ENCODE results near the gene PTGDR.

Gene PTGDR

GRCh38 chr14:52241087-52241793 lies 26.3 kb upstream of the PTGDR start:
- Histone ChIP-seq H3K27ac (ENCODE audit: low read depth, low read length) (no peak overlapping the region), H3K4me3 (ENCODE audit: low read length) (no peak overlapping the region), H3K9ac (ENCODE audit: low read depth, low read length) (no peak overlapping the region), H3K36me3 (ENCODE audit: insufficient read depth, low read length) (no peaks in the 10 kb centered on the region), H3K4me1 (ENCODE audit: insufficient read depth, low read length) (no peaks in the 10 kb centered on the region), H3K27me3 (ENCODE audit: insufficient read depth, low read length) (no peaks in the 10 kb centered on the region), H3K9me3 (ENCODE audit: insufficient read depth, low read depth, low read length) (no peaks in the 10 kb centered on the region)
- WGBS: 92% methylated on average over 5 of the region's 5 CpGs

DNA sequence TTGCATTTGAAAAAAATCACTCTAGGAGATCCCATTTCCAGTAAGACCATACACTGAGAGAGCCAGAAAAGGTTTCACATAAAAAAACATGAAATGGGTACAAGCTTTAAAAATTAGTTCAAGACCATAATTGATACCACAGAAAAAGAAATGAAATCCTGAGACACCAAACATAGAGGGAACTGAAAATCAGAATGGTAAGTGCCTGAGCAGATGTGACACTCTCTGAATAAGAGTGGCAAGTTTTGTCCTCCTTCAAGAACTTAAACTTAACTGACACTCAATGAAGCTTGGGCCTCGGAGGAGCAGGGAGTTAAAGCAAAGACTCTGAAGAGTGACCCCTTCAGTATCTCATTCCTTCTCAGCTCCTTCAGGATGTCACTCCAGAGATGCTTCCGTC lies 23.2 kb upstream of the PTGDR start:
- H3K9ac ChIP-seq (ENCODE audit: low read depth, low read length): no peak overlapping the region

DNA sequence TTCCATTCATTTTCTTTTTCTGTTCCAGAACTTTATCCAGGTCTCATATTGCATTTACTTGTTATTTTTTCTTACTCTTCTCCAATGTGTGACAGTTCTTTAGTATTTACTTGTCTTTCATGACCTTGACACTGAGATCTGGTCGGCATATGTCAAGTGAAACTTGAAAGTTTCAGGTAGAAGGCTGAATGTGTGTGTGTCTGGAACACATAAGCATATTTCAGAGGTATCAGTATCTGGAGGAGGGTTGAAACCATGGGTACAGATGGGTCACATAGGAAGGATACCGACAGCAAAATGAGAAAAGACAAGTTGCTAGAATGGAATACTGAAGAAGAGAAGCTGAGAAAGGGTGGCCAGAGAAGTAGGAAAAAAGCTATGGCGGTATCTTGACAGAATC lies 22.5 kb upstream of the PTGDR start:
- Histone ChIP-seq H3K27me3 (ENCODE audit: insufficient read depth, low read length) (no peaks in the 10 kb centered on the region), H3K4me1 (ENCODE audit: insufficient read depth, low read length) (no peaks in the 10 kb centered on the region), H3K4me3 (ENCODE audit: low read length) (no peak overlapping the region), H3K9ac (ENCODE audit: low read depth, low read length) (no peak overlapping the region), H3K27ac (ENCODE audit: low read depth, low read length) (no peak overlapping the region), H3K9me3 (ENCODE audit: insufficient read depth, low read depth, low read length) (no peaks in the 10 kb centered on the region), H3K36me3 (ENCODE audit: insufficient read depth, low read length) (no peaks in the 10 kb centered on the region)
- 92% methylated on average over 3 of the region's 3 CpGs for WGBS

More for the DNA sequence above, 23.2 kb upstream of the PTGDR start:
- H3K36me3 ChIP-seq (ENCODE audit: insufficient read depth, low read length): no peaks in the 10 kb centered on the region
- 90% methylated on average over 2 of the region's 2 CpGs for WGBS
- no peak overlapping the region for H3K27ac ChIP-seq (ENCODE audit: low read depth, low read length)
- H3K27me3 ChIP-seq (ENCODE audit: insufficient read depth, low read length): no peaks in the 10 kb centered on the region
- no peak overlapping the region for H3K4me3 ChIP-seq (ENCODE audit: low read length)
- no peaks in the 10 kb centered on the region for H3K4me1 ChIP-seq (ENCODE audit: insufficient read depth, low read length)
- no peaks in the 10 kb centered on the region for H3K9me3 ChIP-seq (ENCODE audit: insufficient read depth, low read depth, low read length)

- no peaks in the 10 kb centered on the region for H3K27me3 ChIP-seq (ENCODE audit: insufficient read depth, low read length)
- H3K4me1 ChIP-seq (ENCODE audit: insufficient read depth, low read length): peaks cover 20% of the 10 kb centered on the region
- no peak overlapping the region for H3K9ac ChIP-seq (ENCODE audit: low read depth, low read length)
- H3K27ac ChIP-seq (ENCODE audit: low read depth, low read length): no peak overlapping the region
- H3K36me3 ChIP-seq (ENCODE audit: insufficient read depth, low read length): no peaks in the 10 kb centered on the region
- no peak overlapping the region for H3K4me3 ChIP-seq (ENCODE audit: low read length)
- H3K9me3 ChIP-seq (ENCODE audit: insufficient read depth, low read depth, low read length): no peaks in the 10 kb centered on the region
- 84% methylated on average over 2 of the region's 2 CpGs for WGBS
These were observed 19.4 kb upstream of the PTGDR start for GRCh38 chr14:52248057-52248456.

DNA sequence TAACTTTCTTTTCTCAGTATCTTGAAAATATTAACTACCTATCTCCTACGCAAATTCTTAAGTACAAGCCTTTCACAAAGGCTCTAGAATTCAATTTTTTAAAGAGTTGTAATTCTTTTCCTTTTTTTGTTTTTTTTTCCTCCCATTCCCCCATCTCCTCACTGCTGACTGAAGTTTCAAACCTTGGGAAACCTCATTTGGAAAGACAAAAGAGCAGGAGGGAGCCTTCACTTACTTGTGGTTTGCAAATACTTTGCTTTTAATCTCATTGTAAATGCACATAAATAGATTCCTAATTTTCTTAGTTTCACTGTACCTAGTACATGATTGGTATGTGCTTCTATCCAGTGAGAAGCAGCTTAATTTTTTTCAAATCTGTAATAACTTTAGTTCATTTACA lies 15.8 kb upstream of the PTGDR start:
- WGBS: 11% methylated on average over 1 of the region's 1 CpG
- Histone ChIP-seq H3K4me3 (ENCODE audit: low read length) (no peak overlapping the region), H3K36me3 (ENCODE audit: insufficient read depth, low read length) (no peaks in the 10 kb centered on the region), H3K9me3 (ENCODE audit: insufficient read depth, low read depth, low read length) (no peaks in the 10 kb centered on the region), H3K27me3 (ENCODE audit: insufficient read depth, low read length) (0 out of 2 replicates have a peak, but pooled peaks cover 3% of the 10 kb centered on the region), H3K4me1 (ENCODE audit: insufficient read depth, low read length) (peaks cover 32% of the 10 kb centered on the region), H3K27ac (ENCODE audit: low read depth, low read length) (peak overlapping the region; percentile 77; the same call in 1 of the 2 replicates), H3K9ac (ENCODE audit: low read depth, low read length) (no peak overlapping the region)

DNA sequence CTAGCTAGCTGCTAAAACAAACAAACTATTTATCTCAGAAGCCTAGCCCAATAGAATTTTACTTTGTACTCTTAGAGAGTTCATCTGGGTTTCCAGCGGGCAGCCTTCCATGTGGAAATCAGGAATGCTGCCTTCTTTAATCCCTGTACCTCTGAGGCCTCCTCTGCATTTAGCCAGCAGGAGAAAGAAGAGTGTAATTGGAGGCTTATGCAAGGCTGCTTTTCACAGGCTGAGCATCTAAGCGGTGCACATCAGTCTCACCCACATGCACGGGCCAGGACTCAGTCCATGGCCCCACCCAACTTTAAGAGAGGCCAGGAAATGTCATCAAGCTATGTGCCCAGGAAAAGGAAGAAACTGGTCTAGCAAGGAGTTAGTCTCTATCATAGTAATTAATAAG lies 14.0 kb upstream of the PTGDR start:
- 20% methylated on average over 3 of the region's 3 CpGs for WGBS
- Histone ChIP-seq H3K9me3 (ENCODE audit: insufficient read depth, low read depth, low read length) (no peaks in the 10 kb centered on the region), H3K27ac (ENCODE audit: low read depth, low read length) (no peak overlapping the region), H3K4me1 (ENCODE audit: insufficient read depth, low read length) (peaks cover 32% of the 10 kb centered on the region), H3K4me3 (ENCODE audit: low read length) (no peak overlapping the region), H3K27me3 (ENCODE audit: insufficient read depth, low read length) (0 out of 2 replicates have a peak, but pooled peaks cover 3% of the 10 kb centered on the region), H3K36me3 (ENCODE audit: insufficient read depth, low read length) (no peaks in the 10 kb centered on the region), H3K9ac (ENCODE audit: low read depth, low read length) (no peak overlapping the region)

- no peak overlapping the region for H3K27ac ChIP-seq (ENCODE audit: low read depth, low read length)
- 97% methylated on average over 4 of the region's 4 CpGs for WGBS
- no peak overlapping the region for H3K4me3 ChIP-seq (ENCODE audit: low read length)
- H3K36me3 ChIP-seq (ENCODE audit: insufficient read depth, low read length): no peaks in the 10 kb centered on the region
- H3K9me3 ChIP-seq (ENCODE audit: insufficient read depth, low read depth, low read length): no peaks in the 10 kb centered on the region
- H3K4me1 ChIP-seq (ENCODE audit: insufficient read depth, low read length): peaks cover 32% of the 10 kb centered on the region
- no peak overlapping the region for H3K9ac ChIP-seq (ENCODE audit: low read depth, low read length)
- 0 out of 2 replicates have a peak, but pooled peaks cover 3% of the 10 kb centered on the region for H3K27me3 ChIP-seq (ENCODE audit: insufficient read depth, low read length)
These were observed 13.4 kb upstream of the PTGDR start for GRCh38 chr14:52254086-52254485.

GRCh38 chr14:52258783-52259182 lies 8.7 kb upstream of the PTGDR start:
- Histone ChIP-seq H3K4me3 (ENCODE audit: low read length) (no peak overlapping the region), H3K4me1 (ENCODE audit: insufficient read depth, low read length) (peaks cover 4% of the 10 kb centered on the region), H3K9me3 (ENCODE audit: insufficient read depth, low read depth, low read length) (no peaks in the 10 kb centered on the region), H3K27me3 (ENCODE audit: insufficient read depth, low read length) (0 out of 2 replicates have a peak, but pooled peaks cover 7% of the 10 kb centered on the region), H3K9ac (ENCODE audit: low read depth, low read length) (no peak overlapping the region), H3K36me3 (ENCODE audit: insufficient read depth, low read length) (no peaks in the 10 kb centered on the region), H3K27ac (ENCODE audit: low read depth, low read length) (no peak overlapping the region)
- 88% methylated on average over 2 of the region's 2 CpGs for WGBS

DNA sequence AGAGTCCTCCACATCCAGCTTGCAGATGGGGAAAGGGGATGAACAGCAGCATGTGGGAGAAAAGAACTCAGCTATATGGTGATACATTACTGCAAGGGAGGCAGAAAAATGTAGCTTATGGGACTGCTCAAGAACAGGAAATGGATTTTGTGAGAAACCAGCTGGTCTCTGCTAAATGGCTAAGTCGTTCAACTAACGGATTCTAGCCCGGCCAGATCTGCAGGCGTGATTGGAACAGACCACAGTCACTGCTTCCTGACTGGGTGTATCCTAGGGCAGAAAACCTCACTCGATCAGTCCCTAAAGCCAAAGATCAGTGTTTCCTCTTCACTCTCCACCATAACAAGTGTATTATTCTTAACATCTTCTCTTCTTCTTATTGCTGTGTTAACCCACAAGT lies 8.1 kb upstream of the PTGDR start:
- Histone ChIP-seq H3K4me1 (ENCODE audit: insufficient read depth, low read length) (no peaks in the 10 kb centered on the region), H3K9me3 (ENCODE audit: insufficient read depth, low read depth, low read length) (no peaks in the 10 kb centered on the region), H3K27me3 (ENCODE audit: insufficient read depth, low read length) (0 out of 2 replicates have a peak, but pooled peaks cover 4% of the 10 kb centered on the region), H3K36me3 (ENCODE audit: insufficient read depth, low read length) (no peaks in the 10 kb centered on the region), H3K4me3 (ENCODE audit: low read length) (no peak overlapping the region), H3K9ac (ENCODE audit: low read depth, low read length) (no peak overlapping the region), H3K27ac (ENCODE audit: low read depth, low read length) (no peak overlapping the region)
- 91% methylated on average over 5 of the region's 5 CpGs for WGBS

- Histone ChIP-seq H3K36me3 (ENCODE audit: insufficient read depth, low read length) (no peaks in the 10 kb centered on the region), H3K9ac (ENCODE audit: low read depth, low read length) (no peak overlapping the region), H3K4me1 (ENCODE audit: insufficient read depth, low read length) (no peaks in the 10 kb centered on the region), H3K27ac (ENCODE audit: low read depth, low read length) (no peak overlapping the region), H3K9me3 (ENCODE audit: insufficient read depth, low read depth, low read length) (no peaks in the 10 kb centered on the region), H3K27me3 (ENCODE audit: insufficient read depth, low read length) (peaks cover 26% of the 10 kb centered on the region), H3K4me3 (ENCODE audit: low read length) (no peak overlapping the region)
- whole genome bisulfite sequencing: 96% methylated on average over 1 of the region's 1 CpG
These were observed 4.9 kb upstream of the PTGDR start for GRCh38 chr14:52262600-52262999.

- Histone ChIP-seq H3K27me3 (ENCODE audit: insufficient read depth, low read length) (peaks cover 32% of the 10 kb centered on the region), H3K9ac (ENCODE audit: low read depth, low read length) (no peak overlapping the region), H3K9me3 (ENCODE audit: insufficient read depth, low read depth, low read length) (no peaks in the 10 kb centered on the region), H3K4me3 (ENCODE audit: low read length) (no peak overlapping the region), H3K27ac (ENCODE audit: low read depth, low read length) (no peak overlapping the region), H3K36me3 (ENCODE audit: insufficient read depth, low read length) (no peaks in the 10 kb centered on the region), H3K4me1 (ENCODE audit: insufficient read depth, low read length) (no peaks in the 10 kb centered on the region)
These were observed 4.3 kb upstream of the PTGDR start for GRCh38 chr14:52263190-52263589.

DNA sequence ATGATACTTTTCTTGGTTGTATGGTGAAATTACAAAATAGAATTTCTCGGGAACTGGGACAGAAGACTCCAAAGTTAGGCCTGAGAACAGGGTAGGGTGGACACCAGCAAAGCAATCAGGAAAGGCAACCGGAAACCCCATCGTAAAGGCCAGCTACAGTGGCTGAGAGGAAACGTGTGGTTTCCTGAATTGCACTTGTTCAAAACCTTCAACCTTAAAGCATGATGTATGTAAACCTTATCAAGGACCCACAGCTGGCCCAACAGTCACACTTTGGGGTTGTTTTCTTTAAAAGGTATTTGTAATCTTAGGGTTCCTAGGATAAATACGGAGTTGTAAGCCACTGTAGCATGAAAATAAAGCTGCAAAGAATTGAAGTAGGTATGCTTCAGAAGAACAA lies 2.2 kb upstream of the PTGDR start:
- Histone ChIP-seq H3K27me3 (ENCODE audit: insufficient read depth, low read length) (peaks cover 52% of the 10 kb centered on the region), H3K9ac (ENCODE audit: low read depth, low read length) (no peak overlapping the region)

More for the DNA sequence above, 2.2 kb upstream of the PTGDR start:
- Histone ChIP-seq H3K27ac (ENCODE audit: low read depth, low read length) (no peak overlapping the region), H3K36me3 (ENCODE audit: insufficient read depth, low read length) (no peaks in the 10 kb centered on the region), H3K9me3 (ENCODE audit: insufficient read depth, low read depth, low read length) (no peaks in the 10 kb centered on the region), H3K4me1 (ENCODE audit: insufficient read depth, low read length) (peaks cover 6% of the 10 kb centered on the region), H3K4me3 (ENCODE audit: low read length) (no peak overlapping the region)
- 87% methylated on average over 5 of the region's 5 CpGs for WGBS

Measured in HUES64 (cell line).